C4-2B (cell line): ENCODE measurements around the gene KDM2A.

Experiments used
- CTCF ChIP-seq: fragments of 450-650 bp; conservative IDR thresholded peaks from 2 replicates; pipeline ENCODE4 v1.5.1; 2017; ENCODE audit warnings: mild to moderate bottlenecking
- ZFX ChIP-seq: fragments of 450-650 bp; IDR thresholded peaks from 2 replicates; pipeline ENCODE4 v1.6.1; 2017

- TF ChIP-seq CTCF (no peak), ZFX (no peak)
These were observed 118.5 kb downstream of the KDM2A start for GRCh38 chr11:67237574-67237973.
